OCI-M2 (cell line): ENCODE results near the gene GARIN5B.
"Not testable (repeated sequence)": the region's sequence is repeated elsewhere in the genome, so short reads cannot be mapped to it uniquely, and the experiment has no call there.

Experiments used
- DNase-seq: peaks from one replicate; lab custom pipeline; 2025; ENCODE audit not compliant: unreplicated experiment; lab: John Stamatoyannopoulos, UW

GARIN5B gene

GRCh38 chr19:55362990-55363716 is at the start of gene GARIN5B:
Gene GARIN5B, minus strand, starts transcription at chr19:55363260. Its CDS starts 194 bp downstream, at chr19:55363066.
- no peak for DNase-seq

GRCh38 chr19:55410168-55410567 is 47.1 kb upstream of the GARIN5B start:
- DNase-seq = no peak

- not testable (repeated sequence) for DNase-seq
These were observed 46.1 kb upstream of the GARIN5B start for GRCh38 chr19:55409179-55409578.

GRCh38 chr19:55408533-55408872 is 45.4 kb upstream of the GARIN5B start:
- no peak for DNase-seq

- DNase-seq = peak; percentile 95
These were observed 44.9 kb upstream of the GARIN5B start for GRCh38 chr19:55407800-55408532.

- not testable (repeated sequence) for DNase-seq
These were observed 44.4 kb upstream of the GARIN5B start, which contains the start of gene UBE2S for GRCh38 chr19:55407550-55407799. Gene UBE2S, minus strand, starts transcription at chr19:55407788. Its CDS starts 199 bp downstream, at chr19:55407589.

- DNase-seq = no peak
These were observed 43.9 kb upstream of the GARIN5B start for GRCh38 chr19:55406826-55407549.

GRCh38 chr19:55406091-55406825 is 43.2 kb upstream of the GARIN5B start:
- DNase-seq = no peak

- DNase-seq = no peak
These were observed 42.6 kb upstream of the GARIN5B start for GRCh38 chr19:55405638-55406037.

- DNase-seq = no peak
These were observed 39.4 kb upstream of the GARIN5B start for GRCh38 chr19:55402509-55402908.

- not testable (repeated sequence) for DNase-seq
These were observed 38.3 kb upstream of the GARIN5B start for GRCh38 chr19:55401390-55401789.

- DNase-seq = no peak
These were observed 37.4 kb upstream of the GARIN5B start for GRCh38 chr19:55400281-55401087.

- no peak for DNase-seq
These were observed 35.3 kb upstream of the GARIN5B start for GRCh38 chr19:55398200-55398925.

GRCh38 chr19:55392820-55393761 is 30.0 kb upstream of the GARIN5B start:
- DNase-seq = no peak

GRCh38 chr19:55391702-55392615 is 28.9 kb upstream of the GARIN5B start:
- no peak for DNase-seq

- DNase-seq = no peak
These were observed 28.2 kb upstream of the GARIN5B start for GRCh38 chr19:55391191-55391670.

GRCh38 chr19:55390461-55390880 is 27.4 kb upstream of the GARIN5B start:
- no peak for DNase-seq
